Measurements from ENCODE around the gene ANO1. TPM values are rescaled to one million over a fixed set of nuclear protein-coding genes. Genes with fewer than 3 reads are reported as not detected.
"Not testable (repeated sequence)": the region's sequence is repeated elsewhere in the genome, so short reads cannot be mapped to it uniquely, and the experiment has no call there.

The ANO1 gene
- total and polyA plus RNA-seq, 2 donors = 10.4 to 15.0 TPM

DNA sequence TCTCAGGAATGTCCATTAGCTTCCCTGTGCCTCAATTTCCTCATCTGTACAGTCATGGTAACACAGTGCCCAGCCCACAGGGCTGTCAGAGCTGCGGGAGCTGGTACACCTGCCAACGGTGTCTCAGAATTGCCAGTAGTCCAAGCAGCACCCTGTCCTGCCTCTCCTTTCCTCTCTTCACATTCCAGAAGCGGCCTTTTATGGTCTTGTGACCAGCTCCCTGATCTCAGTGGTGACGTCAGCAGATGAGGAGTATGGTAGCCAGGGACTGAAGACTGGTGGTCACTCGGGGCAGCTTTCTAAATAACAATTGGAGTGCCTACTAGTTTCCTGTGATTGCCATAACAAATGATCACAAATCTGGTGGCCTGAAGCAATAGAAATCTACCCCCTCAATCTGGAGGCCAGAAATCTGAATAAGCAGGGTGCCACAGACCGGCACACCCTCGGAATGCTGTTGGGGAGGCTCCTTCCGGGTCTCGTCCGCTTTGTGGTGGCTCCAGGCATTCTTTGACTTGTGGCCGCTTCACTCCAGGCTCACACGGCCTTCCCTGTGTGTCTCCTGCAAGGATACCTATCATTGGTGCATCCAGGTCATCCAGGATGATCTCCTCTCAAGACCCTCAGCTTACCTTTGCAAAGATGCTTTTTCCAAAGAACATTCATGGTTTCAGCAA is 127.1 kb downstream of the ANO1 start:
- Histone ChIP-seq H3K27ac (ENCODE audit: low read depth) (no peak overlapping the region), H3K36me3 (ENCODE audit: insufficient read depth) (no peaks in the 10 kb centered on the region), H3K4me1 (ENCODE audit: insufficient read depth) (no peaks in the 10 kb centered on the region), H3K4me3 (ENCODE audit: low read depth, low read length) (no peak overlapping the region)
- no peak for DNase-seq (ENCODE audit: extremely low spot score)
- 77% methylated on average over 12 of the region's 12 CpGs for WGBS

DNA sequence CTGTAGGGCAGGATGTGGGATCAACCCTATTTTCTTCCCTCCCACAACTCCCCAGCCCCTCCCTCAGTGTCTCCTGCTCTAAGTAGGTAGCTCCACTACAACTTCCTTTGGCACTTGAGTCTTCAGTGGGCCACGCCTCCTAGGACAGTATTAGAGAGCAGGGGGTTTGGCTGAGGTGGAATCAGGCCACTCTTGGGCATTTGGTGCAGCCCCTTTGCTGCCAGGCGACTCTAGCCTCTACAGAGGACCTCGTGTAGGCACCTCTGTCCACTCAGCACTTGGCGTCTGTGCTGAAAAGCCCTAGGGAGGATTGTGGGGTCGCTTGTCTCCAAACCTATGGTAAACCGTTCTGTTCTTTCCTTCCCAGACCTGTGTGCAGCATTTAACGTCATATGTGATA is 127.6 kb downstream of the ANO1 start:
- no peak overlapping the region for H3K4me3 ChIP-seq (ENCODE audit: low read depth, low read length)
- no peak for DNase-seq (ENCODE audit: extremely low spot score)
- H3K27ac ChIP-seq (ENCODE audit: low read depth) = no peak overlapping the region
- WGBS = 82% methylated on average over 7 of the region's 7 CpGs
- H3K4me1 ChIP-seq (ENCODE audit: insufficient read depth) = no peaks in the 10 kb centered on the region
- no peaks in the 10 kb centered on the region for H3K36me3 ChIP-seq (ENCODE audit: insufficient read depth)

DNA sequence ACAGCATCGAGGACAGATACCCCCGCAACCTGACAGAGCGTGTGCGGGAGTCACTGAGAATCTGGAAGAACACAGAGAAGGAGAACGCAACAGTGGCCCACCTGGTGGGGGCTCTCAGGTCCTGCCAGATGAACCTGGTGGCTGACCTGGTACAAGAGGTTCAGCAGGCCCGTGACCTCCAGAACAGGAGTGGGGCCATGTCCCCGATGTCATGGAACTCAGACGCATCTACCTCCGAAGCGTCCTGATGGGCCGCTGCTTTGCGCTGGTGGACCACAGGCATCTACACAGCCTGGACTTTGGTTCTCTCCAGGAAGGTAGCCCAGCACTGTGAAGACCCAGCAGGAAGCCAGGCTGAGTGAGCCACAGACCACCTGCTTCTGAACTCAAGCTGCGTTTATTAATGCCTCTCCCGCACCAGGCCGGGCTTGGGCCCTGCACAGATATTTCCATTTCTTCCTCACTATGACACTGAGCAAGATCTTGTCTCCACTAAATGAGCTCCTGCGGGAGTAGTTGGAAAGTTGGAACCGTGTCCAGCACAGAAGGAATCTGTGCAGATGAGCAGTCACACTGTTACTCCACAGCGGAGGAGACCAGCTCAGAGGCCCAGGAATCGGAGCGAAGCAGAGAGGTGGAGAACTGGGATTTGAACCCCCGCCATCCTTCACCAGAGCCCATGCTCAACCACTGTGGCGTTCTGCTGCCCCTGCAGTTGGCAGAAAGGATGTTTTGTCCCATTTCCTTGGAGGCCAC is 128.3 kb downstream of the ANO1 start:
- no peak overlapping the region for H3K27ac ChIP-seq (ENCODE audit: low read depth)
- no peaks in the 10 kb centered on the region for H3K36me3 ChIP-seq (ENCODE audit: insufficient read depth)
- H3K4me1 ChIP-seq (ENCODE audit: insufficient read depth) = no peaks in the 10 kb centered on the region
- DNase-seq (ENCODE audit: extremely low spot score) = no peak
- WGBS = 95% methylated on average over 22 of the region's 22 CpGs
- H3K4me3 ChIP-seq (ENCODE audit: low read depth, low read length) = no peak overlapping the region

DNA sequence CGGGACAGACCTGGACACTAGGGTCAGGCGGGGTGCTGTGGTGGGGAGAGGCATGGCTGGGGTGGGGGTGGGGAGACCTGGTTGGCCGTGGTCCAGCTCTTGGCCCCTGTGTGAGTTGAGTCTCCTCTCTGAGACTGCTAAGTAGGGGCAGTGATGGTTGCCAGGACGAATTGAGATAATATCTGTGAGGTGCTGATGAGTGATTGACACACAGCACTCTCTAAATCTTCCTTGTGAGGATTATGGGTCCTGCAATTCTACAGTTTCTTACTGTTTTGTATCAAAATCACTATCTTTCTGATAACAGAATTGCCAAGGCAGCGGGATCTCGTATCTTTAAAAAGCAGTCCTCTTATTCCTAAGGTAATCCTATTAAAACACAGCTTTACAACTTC is 128.9 kb downstream of the ANO1 start:
- 70% methylated on average over 6 of the region's 6 CpGs for WGBS
- no peaks in the 10 kb centered on the region for H3K36me3 ChIP-seq (ENCODE audit: insufficient read depth)
- no peak overlapping the region for H3K27ac ChIP-seq (ENCODE audit: low read depth)
- DNase-seq (ENCODE audit: extremely low spot score) = no peak
- no peak overlapping the region for H3K4me3 ChIP-seq (ENCODE audit: low read depth, low read length)
- H3K4me1 ChIP-seq (ENCODE audit: insufficient read depth) = no peaks in the 10 kb centered on the region

DNA sequence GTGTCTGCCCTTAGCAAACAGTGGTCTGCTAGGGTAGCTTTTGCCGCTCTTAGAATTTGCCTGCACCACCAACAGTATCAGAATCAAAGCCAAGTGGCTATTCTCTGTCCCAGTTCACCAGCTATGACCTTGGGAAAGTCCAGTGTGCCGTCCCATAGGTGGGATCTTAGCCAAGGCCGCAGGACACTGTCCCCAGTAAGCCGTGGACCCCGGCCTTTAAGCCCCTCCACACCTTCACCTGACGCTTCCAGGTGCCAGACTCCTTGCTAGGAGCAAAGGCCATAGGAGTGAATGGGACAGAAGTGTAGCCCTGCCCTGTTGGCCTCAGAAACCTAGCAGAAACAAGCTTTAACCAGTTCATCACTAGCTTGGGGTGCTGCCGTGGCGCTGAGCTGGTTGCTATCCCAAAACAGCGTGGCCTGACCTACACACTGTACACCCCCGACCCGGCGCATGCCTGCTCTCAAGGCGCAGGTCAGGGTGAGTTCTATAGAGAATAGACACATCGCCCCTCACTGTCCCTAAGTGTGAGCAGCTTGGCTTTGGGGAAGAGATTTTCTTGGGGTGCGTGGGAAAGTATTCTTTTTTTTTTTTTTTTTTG is 129.5 kb downstream of the ANO1 start:
- no peaks in the 10 kb centered on the region for H3K36me3 ChIP-seq (ENCODE audit: insufficient read depth)
- DNase-seq (ENCODE audit: extremely low spot score) = no peak
- no peak overlapping the region for H3K27ac ChIP-seq (ENCODE audit: low read depth)
- no peaks in the 10 kb centered on the region for H3K4me1 ChIP-seq (ENCODE audit: insufficient read depth)
- no peak overlapping the region for H3K4me3 ChIP-seq (ENCODE audit: low read depth, low read length)
- 89% methylated on average over 15 of the region's 15 CpGs for WGBS

DNA sequence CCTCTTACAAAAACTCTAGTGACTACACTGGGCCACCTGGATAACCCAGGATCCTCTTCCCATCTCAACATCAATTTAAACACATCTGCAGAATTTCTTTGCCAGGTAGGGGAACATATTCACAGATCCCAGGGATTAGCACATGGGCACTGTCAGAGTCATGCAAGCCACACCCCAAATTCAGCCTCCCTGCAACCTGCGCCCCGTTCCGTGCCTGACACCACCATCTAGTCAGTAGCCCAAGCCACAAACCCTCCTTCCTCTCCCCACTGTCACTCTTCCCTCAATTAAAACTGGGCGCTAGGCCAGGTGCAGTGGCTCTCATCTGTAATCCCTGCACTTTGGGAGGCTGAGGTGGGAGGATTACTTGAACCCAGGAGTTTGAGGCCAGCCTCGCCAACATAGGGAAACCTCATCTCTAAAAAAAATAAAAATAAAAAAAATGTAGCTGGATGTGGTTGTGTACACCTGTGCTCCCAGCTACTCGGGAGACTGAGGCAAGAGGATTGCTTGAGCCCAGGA is 131.3 kb downstream of the ANO1 start:
- Histone ChIP-seq H3K4me1 (ENCODE audit: insufficient read depth) (no peaks in the 10 kb centered on the region), H3K4me3 (ENCODE audit: low read depth, low read length) (no peak overlapping the region), H3K36me3 (ENCODE audit: insufficient read depth) (no peaks in the 10 kb centered on the region), H3K27ac (ENCODE audit: low read depth) (no peak overlapping the region)
- DNase-seq (ENCODE audit: extremely low spot score) = no peak
- WGBS = 89% methylated on average over 6 of the region's 6 CpGs

DNA sequence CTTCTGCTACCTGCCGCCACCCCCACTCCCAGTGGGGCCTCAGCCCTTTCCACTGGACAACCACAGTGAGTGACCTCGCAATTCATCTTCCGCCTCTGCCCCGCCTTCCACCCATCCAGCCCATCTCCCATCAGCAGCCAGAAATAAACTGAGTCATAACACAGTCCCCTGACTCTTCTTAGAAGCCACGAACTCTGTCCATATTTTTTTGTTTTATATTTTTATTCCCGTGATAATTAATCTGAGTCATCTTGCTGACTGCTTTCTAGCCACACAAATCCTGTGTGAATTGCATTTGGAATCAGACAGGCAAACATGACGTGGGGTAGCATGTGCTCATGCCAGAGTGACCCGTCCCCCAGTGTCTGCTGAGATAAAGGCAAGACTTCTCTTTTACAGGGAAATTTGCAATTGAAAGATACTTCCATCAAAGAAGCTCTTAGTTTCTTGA is 132.0 kb downstream of the ANO1 start:
- H3K4me1 ChIP-seq (ENCODE audit: insufficient read depth) = no peaks in the 10 kb centered on the region
- WGBS = 75% methylated on average over 8 of the region's 8 CpGs
- no peak for DNase-seq (ENCODE audit: extremely low spot score)
- H3K36me3 ChIP-seq (ENCODE audit: insufficient read depth) = no peaks in the 10 kb centered on the region
- H3K27ac ChIP-seq (ENCODE audit: low read depth) = no peak overlapping the region
- no peak overlapping the region for H3K4me3 ChIP-seq (ENCODE audit: low read depth, low read length)

DNA sequence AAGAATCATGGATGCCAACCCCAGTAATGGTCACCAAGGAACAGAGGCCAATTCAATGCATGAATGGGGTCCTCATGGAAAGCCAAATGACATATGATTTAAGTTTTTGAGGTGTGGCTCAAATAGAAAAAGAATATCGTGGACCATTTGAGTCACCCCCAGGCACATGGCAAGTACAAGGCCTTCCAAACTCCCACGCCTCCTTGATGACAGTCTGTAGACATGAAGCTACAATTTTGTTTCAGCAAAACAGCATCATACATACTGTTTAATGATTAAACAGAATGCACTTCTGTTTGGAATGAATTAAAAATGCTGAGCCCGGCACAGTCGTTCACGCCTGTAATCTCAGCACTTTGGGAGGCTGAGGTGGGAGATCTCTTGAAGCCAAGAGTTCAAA is 132.4 kb downstream of the ANO1 start:
- no peak for DNase-seq (ENCODE audit: extremely low spot score)
- H3K27ac ChIP-seq (ENCODE audit: low read depth) = no peak overlapping the region
- WGBS = 89% methylated on average over 5 of the region's 5 CpGs
- no peak overlapping the region for H3K4me3 ChIP-seq (ENCODE audit: low read depth, low read length)
- H3K36me3 ChIP-seq (ENCODE audit: insufficient read depth) = no peaks in the 10 kb centered on the region
- no peaks in the 10 kb centered on the region for H3K4me1 ChIP-seq (ENCODE audit: insufficient read depth)

DNA sequence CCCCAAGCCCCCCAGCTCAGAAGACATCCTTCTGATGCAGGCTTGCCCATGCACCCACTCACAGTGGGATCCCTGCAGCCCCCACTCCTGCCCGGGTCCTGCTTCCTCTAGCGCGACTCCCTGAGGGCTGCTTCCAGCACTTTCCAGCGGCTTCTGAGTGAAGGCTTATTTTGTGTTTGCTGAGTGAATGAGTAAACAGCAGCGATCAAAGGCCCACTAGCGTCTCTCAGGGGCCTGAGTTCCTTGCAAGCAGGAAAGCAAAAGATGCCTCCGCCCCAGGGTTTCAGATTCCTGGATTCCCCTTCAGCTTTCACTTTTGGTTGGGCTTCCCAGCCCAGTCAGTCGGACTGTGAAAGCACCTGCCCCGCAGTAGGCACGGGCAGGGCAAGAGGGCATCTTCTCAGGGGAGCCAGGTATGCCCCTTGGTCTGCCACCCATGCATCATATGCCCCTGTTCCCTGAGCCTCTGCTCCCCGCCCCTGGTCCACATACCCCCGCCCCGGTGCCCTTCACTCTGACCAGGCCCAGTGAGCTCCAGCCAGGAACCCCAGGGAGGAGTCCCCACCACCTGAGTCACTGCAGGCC is 134.2 kb downstream of the ANO1 start:
- WGBS = 69% methylated on average over 13 of the region's 13 CpGs
- Histone ChIP-seq H3K4me1 (ENCODE audit: insufficient read depth) (no peaks in the 10 kb centered on the region), H3K36me3 (ENCODE audit: insufficient read depth) (no peaks in the 10 kb centered on the region), H3K4me3 (ENCODE audit: low read depth, low read length) (no peak overlapping the region), H3K27ac (ENCODE audit: low read depth) (no peak overlapping the region)
- no peak for DNase-seq (ENCODE audit: extremely low spot score)

DNA sequence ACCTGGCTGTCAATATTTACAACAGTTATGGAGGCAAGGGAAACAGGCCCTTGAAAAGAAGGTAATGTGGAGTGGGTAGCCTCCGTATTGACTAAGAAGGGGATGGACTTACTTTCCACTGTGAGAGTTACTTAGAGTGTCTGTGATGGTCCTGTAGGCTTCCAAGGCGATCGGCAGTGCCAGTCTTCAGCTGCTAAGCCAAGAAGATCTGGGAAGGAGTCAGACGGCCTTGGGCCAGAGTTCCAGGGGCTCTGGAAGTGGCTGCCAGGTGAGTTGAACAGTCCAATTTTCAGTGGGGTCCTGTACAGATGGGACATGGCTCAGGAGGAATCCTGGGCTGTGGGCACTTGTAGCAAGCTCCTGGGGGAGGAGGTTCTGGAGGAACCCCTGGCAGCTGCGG is 139.3 kb downstream of the ANO1 start:
- H3K27ac ChIP-seq (ENCODE audit: low read depth); DNase-seq (ENCODE audit: extremely low spot score); H3K4me3 ChIP-seq (ENCODE audit: low read depth, low read length); H3K4me1 ChIP-seq (ENCODE audit: insufficient read depth); H3K36me3 ChIP-seq (ENCODE audit: insufficient read depth): not testable (repeated sequence)
- 83% methylated on average over 5 of the region's 5 CpGs for WGBS

DNA sequence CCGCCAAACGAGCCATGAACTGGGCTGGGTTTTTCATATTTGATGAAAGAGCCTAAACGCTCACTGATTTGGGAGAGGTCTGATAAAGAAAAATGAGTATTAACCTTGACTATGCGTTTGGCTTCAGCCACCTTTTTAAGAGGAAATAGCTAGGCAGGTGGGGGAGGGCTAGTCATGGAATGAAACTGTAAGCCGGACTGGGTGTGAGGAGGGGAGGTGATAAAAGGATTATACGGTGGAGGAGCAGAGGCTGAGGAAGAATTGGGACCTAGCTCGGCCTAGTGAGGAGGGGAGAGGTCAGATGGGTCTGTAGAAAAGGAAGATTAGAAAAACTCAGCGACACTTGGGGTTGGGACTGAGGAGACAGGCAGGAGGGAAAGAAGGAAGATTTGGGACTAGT is 140.0 kb downstream of the ANO1 start:
- DNase-seq (ENCODE audit: extremely low spot score); H3K36me3 ChIP-seq (ENCODE audit: insufficient read depth); H3K27ac ChIP-seq (ENCODE audit: low read depth); H3K4me1 ChIP-seq (ENCODE audit: insufficient read depth); H3K4me3 ChIP-seq (ENCODE audit: low read depth, low read length): not testable (repeated sequence)
- WGBS = 46% methylated on average over 8 of the region's 8 CpGs

DNA sequence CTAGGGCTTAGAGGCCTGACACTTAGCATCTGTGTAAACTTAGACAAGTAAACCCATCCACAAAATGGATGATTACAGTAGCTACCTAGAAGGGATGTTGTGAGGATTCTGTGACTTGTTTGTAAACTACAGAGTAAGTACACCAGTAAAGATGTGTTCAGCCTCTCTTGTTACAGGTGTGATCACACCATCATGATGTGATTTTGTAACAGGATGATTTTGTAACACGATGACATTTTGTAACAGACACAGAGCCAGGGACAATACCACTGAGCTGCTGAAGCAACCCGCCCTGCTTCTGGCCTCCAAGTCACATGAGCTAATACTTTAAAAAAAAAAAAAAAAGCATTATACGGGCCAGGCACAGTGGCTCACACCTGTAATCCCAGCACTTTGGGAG is 142.0 kb downstream of the ANO1 start:
- Histone ChIP-seq H3K27ac (ENCODE audit: low read depth) (no peak overlapping the region), H3K4me1 (ENCODE audit: insufficient read depth) (no peaks in the 10 kb centered on the region), H3K4me3 (ENCODE audit: low read depth, low read length) (no peak overlapping the region), H3K36me3 (ENCODE audit: insufficient read depth) (no peaks in the 10 kb centered on the region)
- 78% methylated on average over 3 of the region's 3 CpGs for WGBS
- no peak for DNase-seq (ENCODE audit: extremely low spot score)

DNA sequence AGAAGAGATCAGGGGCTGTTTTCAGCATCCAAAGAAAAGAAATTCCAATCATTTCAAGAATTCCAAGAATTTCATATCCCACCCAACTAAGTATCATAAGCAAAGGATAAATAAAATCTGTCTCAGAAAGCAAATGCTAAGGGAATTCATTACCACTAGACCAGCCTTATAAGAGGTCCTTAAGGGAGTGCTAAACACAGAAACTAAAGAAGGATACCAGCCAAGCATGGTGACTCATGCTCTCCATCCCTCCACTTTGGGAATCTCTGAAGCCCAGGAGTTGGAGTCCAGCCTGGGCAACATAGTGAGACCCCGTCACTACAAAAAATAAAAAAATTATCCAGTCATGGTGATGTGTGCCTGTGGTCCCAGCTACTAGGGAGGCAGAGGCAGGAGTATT is 142.8 kb downstream of the ANO1 start:
- Histone ChIP-seq H3K36me3 (ENCODE audit: insufficient read depth) (no peaks in the 10 kb centered on the region), H3K4me3 (ENCODE audit: low read depth, low read length) (no peak overlapping the region), H3K27ac (ENCODE audit: low read depth) (no peak overlapping the region), H3K4me1 (ENCODE audit: insufficient read depth) (no peaks in the 10 kb centered on the region)
- WGBS = 88% methylated on average over 1 of the region's 1 CpG
- DNase-seq (ENCODE audit: extremely low spot score) = no peak

Measured in urinary bladder (tissue), 4 donors.